Calu3 (cell line): Measurements from ENCODE around the gene ANKMY1. TPM values are rescaled to one million over a fixed set of nuclear protein-coding genes. Genes with fewer than 3 reads are reported as not detected.

Experiments
- BruUV-seq: library from RNA; stranded (reverse); fragments of 400-500 nt; replicated peaks from 2 replicates; lab custom pipeline; 2021; lab: Mats Ljungman, UMichigan
- CTCF ChIA-PET: fragments of 300-600 bp; sonication (Branson Sonifier 250); formaldehyde crosslinking; loops from one replicate; lab custom pipeline; 2022; ENCODE audit warnings: antibody characterized with exemption; lab: Charles Lee
- DNase-seq: peaks from one replicate; pipeline ENCODE4 v3.0.0; 2022
- H3K27ac Mint-ChIP-seq: one replicate; pipeline ENCODE4 v1.8.0; 2022; ENCODE audit warnings: mixed read lengths; ENCODE audit not compliant: unreplicated experiment
- H3K27me3 Mint-ChIP-seq: one replicate; pipeline ENCODE4 v1.8.0; 2022; ENCODE audit warnings: mixed read lengths; ENCODE audit not compliant: unreplicated experiment
- H3K36me3 Mint-ChIP-seq: one replicate; pipeline ENCODE4 v1.8.0; 2022; ENCODE audit warnings: mild to moderate bottlenecking, moderate library complexity, mixed read lengths; ENCODE audit not compliant: insufficient read depth, unreplicated experiment
- H3K4me1 Mint-ChIP-seq: one replicate; pipeline ENCODE4 v1.8.0; 2022; ENCODE audit warnings: mild to moderate bottlenecking, low read depth, mixed read lengths; ENCODE audit not compliant: unreplicated experiment
- H3K4me3 Mint-ChIP-seq: one replicate; pipeline ENCODE4 v1.8.0; 2022; ENCODE audit warnings: mild to moderate bottlenecking, low read depth, moderate library complexity, mixed read lengths; ENCODE audit not compliant: unreplicated experiment
- H3K9me3 Mint-ChIP-seq: one replicate; pipeline ENCODE4 v1.8.0; 2022; ENCODE audit warnings: low read depth, mixed read lengths; ENCODE audit not compliant: unreplicated experiment
- CTCF ChIP-seq: fragments of 200-600 bp; IDR thresholded peaks from one replicate; pipeline ENCODE4 v1.8.0; 2022; ENCODE audit warnings: antibody characterized with exemption; ENCODE audit not compliant: unreplicated experiment
- intact Hi-C: fragments of 100-400 bp; cut with micrococcal nuclease; formaldehyde crosslinking; loops from one replicate; pipeline ENCODE4 v1.10.0; 2022; ENCODE audit not compliant: unreplicated experiment
- total RNA-seq: library from RNA; stranded (reverse); gene quantifications from 2 replicates; pipeline ENCODE4 v1.2.3, GENCODE V29; 2022

ANKMY1 gene
- total RNA-seq, 1 experiment from 2014 or later, result 38.2 TPM

- CTCF ChIA-PET, result interaction anchor here (0.7 to 3.2 kb wide), 8 partner anchors 14 to 253 kb away, joined by 3 to 24 read pairs (median 4); no protein-coding TSS in a partner anchor
- H3K4me3 Mint-ChIP-seq, result peak overlapping the region; percentile 94
- DNase-seq, result peak; percentile 33
- H3K4me1 Mint-ChIP-seq, result peaks cover 37% of the 10 kb centered on the region
- peak overlapping the region; percentile 51 for H3K27ac Mint-ChIP-seq
- H3K9me3 Mint-ChIP-seq, result no peaks in the 10 kb centered on the region
- BruUV-seq, result TSS peak; percentile 56
- H3K36me3 Mint-ChIP-seq, result peaks cover 30% of the 10 kb centered on the region
- intact Hi-C loops, result no loop called here
- TF ChIP-seq CTCF, result no peak
- no peaks in the 10 kb centered on the region for H3K27me3 Mint-ChIP-seq
Observed at GRCh38 chr2:240586919-240587800, 29.4 kb upstream of the ANKMY1 start.

DNA sequence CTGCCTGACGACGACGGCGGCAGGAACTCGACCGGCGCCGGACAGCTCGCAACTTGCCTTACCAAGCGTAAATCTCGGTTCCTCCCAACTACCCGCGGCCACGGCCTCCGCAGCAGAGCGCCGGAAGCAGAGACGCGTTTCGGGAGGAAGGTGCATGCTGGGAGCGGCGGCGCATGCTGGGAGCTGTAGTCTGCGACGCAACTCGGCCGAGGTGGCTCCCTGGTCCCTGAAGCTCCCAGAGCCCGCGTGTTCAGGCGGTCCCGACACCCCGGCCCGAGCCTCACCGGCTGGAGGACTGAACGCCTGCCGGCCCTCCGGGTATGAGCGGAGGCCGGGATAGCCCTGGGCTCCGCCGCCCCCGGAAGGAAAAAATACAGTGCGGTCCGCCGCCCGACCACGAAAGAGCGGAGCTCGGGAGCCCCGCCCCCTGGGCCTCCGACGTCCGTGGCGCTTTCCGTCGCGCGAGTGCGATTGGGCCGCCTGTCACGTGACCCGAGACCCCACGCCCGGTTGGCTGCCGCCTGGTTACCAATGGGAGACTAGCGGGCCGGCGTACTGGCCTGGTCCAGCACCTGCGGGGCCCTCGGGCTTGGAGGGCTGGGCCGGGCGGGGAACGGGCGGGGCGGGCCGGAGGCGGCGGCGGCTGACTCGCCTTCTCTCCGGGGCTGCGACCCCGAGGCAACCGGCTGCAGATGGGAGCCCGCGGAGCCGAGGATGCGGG lies 28.6 kb upstream of the ANKMY1 start, which contains the start of gene CAPN10:
Gene CAPN10 (plus strand): TSS at position 537 of the 721 bp plus-strand sequence. CDS start 178 bp downstream, at position 715.
- Mint-ChIP-seq H3K4me3 (peak within 1 kb of the TSS; percentile 94), H3K27me3 (no peaks in the 10 kb centered on the region), H3K36me3 (peaks cover 37% of the 10 kb centered on the region), H3K27ac (peak within 1 kb of the TSS; percentile 84), H3K4me1 (peaks cover 38% of the 10 kb centered on the region), H3K9me3 (no peaks in the 10 kb centered on the region)
- intact Hi-C loops, result no loop called here
- no TSS peak for BruUV-seq
- TF ChIP-seq CTCF, result no peak
- peak; percentile 98 for DNase-seq
- CTCF ChIA-PET, result interaction anchor here (1.0 to 3.2 kb wide), 8 partner anchors 13 to 254 kb away, joined by 3 to 24 read pairs (median 4); no protein-coding TSS in a partner anchor

GRCh38 chr2:240585681-240586197 lies 28.0 kb upstream of the ANKMY1 start:
- Mint-ChIP-seq H3K27ac (peak overlapping the region; percentile 84), H3K36me3 (peaks cover 39% of the 10 kb centered on the region), H3K9me3 (no peaks in the 10 kb centered on the region), H3K27me3 (no peaks in the 10 kb centered on the region), H3K4me1 (peaks cover 41% of the 10 kb centered on the region), H3K4me3 (peak overlapping the region; percentile 94)
- DNase-seq, result no peak
- no peak for TF ChIP-seq CTCF
- intact Hi-C loops, result no loop called here
- CTCF ChIA-PET, result interaction anchor here (1.0 to 3.2 kb wide), 6 partner anchors 16 to 255 kb away, joined by 3 to 24 read pairs (median 4); no protein-coding TSS in a partner anchor
- TSS peak; percentile 60 for BruUV-seq

GRCh38 chr2:240585101-240585500 lies 27.3 kb upstream of the ANKMY1 start:
- CTCF ChIA-PET, result interaction anchor here (3.2 kb wide), 1 partner anchor 19 kb away, joined by 24 read pairs; no protein-coding TSS in a partner anchor
- peaks cover 45% of the 10 kb centered on the region for H3K36me3 Mint-ChIP-seq
- no peak overlapping the region for H3K27ac Mint-ChIP-seq
- TF ChIP-seq CTCF, result no peak
- H3K4me3 Mint-ChIP-seq, result peak overlapping the region; percentile 94
- no peak for DNase-seq
- no peaks in the 10 kb centered on the region for H3K9me3 Mint-ChIP-seq
- no peaks in the 10 kb centered on the region for H3K27me3 Mint-ChIP-seq
- peaks cover 47% of the 10 kb centered on the region for H3K4me1 Mint-ChIP-seq
- intact Hi-C loops, result no loop called here
- BruUV-seq, result no TSS peak
